Measurements from ENCODE around the gene TAF15.

DNA sequence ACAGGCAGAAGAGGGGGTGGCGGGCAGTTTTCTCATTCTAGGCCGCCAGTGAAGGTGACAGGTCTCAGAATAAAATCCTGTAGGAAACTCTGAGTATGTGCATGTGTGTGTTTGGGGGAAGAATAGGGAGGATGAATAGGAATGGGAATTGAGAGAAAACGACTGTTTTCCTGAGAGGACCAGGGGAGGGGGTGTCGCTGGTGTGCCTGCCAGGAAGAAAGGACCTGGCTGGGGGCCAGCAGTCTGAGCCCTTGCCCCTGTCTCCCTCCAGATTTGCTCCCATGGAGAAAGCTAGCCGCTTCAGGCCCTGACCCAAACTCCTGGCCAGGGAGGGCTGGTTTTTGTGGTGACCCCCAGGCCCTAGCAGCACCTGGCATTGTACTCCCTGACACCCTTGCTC lies 34.2 kb upstream of the TAF15 start:
- TF ChIP-seq, protein P1, sequence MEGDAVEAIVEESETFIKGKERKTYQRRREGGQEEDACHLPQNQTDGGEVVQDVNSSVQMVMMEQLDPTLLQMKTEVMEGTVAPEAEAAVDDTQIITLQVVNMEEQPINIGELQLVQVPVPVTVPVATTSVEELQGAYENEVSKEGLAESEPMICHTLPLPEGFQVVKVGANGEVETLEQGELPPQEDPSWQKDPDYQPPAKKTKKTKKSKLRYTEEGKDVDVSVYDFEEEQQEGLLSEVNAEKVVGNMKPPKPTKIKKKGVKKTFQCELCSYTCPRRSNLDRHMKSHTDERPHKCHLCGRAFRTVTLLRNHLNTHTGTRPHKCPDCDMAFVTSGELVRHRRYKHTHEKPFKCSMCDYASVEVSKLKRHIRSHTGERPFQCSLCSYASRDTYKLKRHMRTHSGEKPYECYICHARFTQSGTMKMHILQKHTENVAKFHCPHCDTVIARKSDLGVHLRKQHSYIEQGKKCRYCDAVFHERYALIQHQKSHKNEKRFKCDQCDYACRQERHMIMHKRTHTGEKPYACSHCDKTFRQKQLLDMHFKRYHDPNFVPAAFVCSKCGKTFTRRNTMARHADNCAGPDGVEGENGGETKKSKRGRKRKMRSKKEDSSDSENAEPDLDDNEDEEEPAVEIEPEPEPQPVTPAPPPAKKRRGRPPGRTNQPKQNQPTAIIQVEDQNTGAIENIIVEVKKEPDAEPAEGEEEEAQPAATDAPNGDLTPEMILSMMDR (IDR thresholded peaks at IDR 0.05): no peak
- TF ChIP-seq POLR2AphosphoS5 (IDR thresholded peaks at IDR 0.05) (no peak), POLR2A (IDR thresholded peaks at IDR 0.05; ENCODE audit: low read depth) (no peak), EP300 (IDR thresholded peaks at IDR 0.05) (no peak)

All from esophagus muscularis mucosa (tissue), 4 donors.